HepG2 (cell line): Measurements from ENCODE around the gene PROX1. TPM values are rescaled to one million over a fixed set of nuclear protein-coding genes. Genes with fewer than 3 reads are reported as not detected.

Experiments
- AKNA ChIP-seq: sonication (generic); formaldehyde crosslinking; IDR thresholded peaks from 2 replicates; pipeline ENCODE4 v1.4.0; 2020; ENCODE audit warnings: missing genetic modification reagents, borderline replicate concordance
- ASH2L ChIP-seq: fragments of 300-600, 200-600 bp; sonication (generic); IDR thresholded peaks from 2 replicates; pipeline ENCODE4 v1.7.0; 2017; ENCODE audit warnings: low read depth, mild to moderate bottlenecking, moderate library complexity, mixed read lengths, low read length; ENCODE audit not compliant: insufficient read length
- ATF3 ChIP-seq: sonication (generic); formaldehyde crosslinking; IDR thresholded peaks from 2 replicates; pipeline ENCODE4 v1.4.0; 2020; ENCODE audit warnings: missing genetic modification reagents
- BCL6 ChIP-seq: IDR thresholded peaks from 2 replicates; pipeline ENCODE4 v1.6.1; 2016; ENCODE audit warnings: missing genetic modification reagents, missing compliant biosample characterization
- CSRNP1 ChIP-seq: sonication (generic); formaldehyde crosslinking; IDR thresholded peaks from 2 replicates; pipeline ENCODE4 v1.8.1; 2023; ENCODE audit warnings: mild to moderate bottlenecking, missing genetic modification reagents
- E2F2 ChIP-seq: sonication (generic); formaldehyde crosslinking; IDR thresholded peaks from 2 replicates; pipeline ENCODE4 v1.4.0; 2020; ENCODE audit warnings: missing genetic modification reagents, borderline replicate concordance
- ELF3 ChIP-seq: IDR thresholded peaks from 2 replicates; pipeline ENCODE4 v1.6.1; 2016; ENCODE audit warnings: missing genetic modification reagents, missing compliant biosample characterization
- FLYWCH1 ChIP-seq: sonication (generic); formaldehyde crosslinking; IDR thresholded peaks from 2 replicates; pipeline ENCODE4 v1.8.1; 2023; ENCODE audit warnings: mild to moderate bottlenecking, missing genetic modification reagents
- FOXP4 ChIP-seq: sonication (generic); formaldehyde crosslinking; IDR thresholded peaks from 2 replicates; pipeline ENCODE4 v1.4.0; 2020; ENCODE audit warnings: missing genetic modification reagents
- HNRNPL ChIP-seq: fragments of 200-400 bp; formaldehyde crosslinking; IDR thresholded peaks from 2 replicates; pipeline ENCODE4 v1.6.1; 2017; ENCODE audit warnings: mild to moderate bottlenecking, low read depth, low read length
- HOXA5 ChIP-seq: sonication (generic); formaldehyde crosslinking; IDR thresholded peaks from 2 replicates; pipeline ENCODE4 v1.4.0; 2020; ENCODE audit warnings: missing genetic modification reagents
- MBNL3 ChIP-seq: fragments of 250-450 bp; sonication (Bioruptor Pico); conservative IDR thresholded peaks from 2 replicates; pipeline ENCODE4 v1.8.0; 2022; ENCODE audit warnings: mild to moderate bottlenecking, inconsistent platforms
- NBN ChIP-seq: fragments of 450-650 bp; conservative IDR thresholded peaks from 2 replicates; pipeline ENCODE4 v1.6.1; 2017
- PCBP2 ChIP-seq: fragments of 200-400 bp; formaldehyde crosslinking; optimal IDR thresholded peaks from 2 replicates; pipeline ENCODE3; 2018; ENCODE audit warnings: low read length, low read depth; ENCODE audit not compliant: poor library complexity, severe bottlenecking
- POLR2AphosphoS5 ChIP-seq: IDR thresholded peaks from 2 replicates; pipeline ENCODE4 v1.6.1; 2012; ENCODE audit warnings: low read depth, low read length
- RAD21 ChIP-seq: fragments of 450-650 bp; formaldehyde crosslinking; IDR thresholded peaks from 2 replicates; pipeline ENCODE4 v1.5.0; 2020; ENCODE audit warnings: mild to moderate bottlenecking
- RARA ChIP-seq: IDR thresholded peaks from 2 replicates; pipeline ENCODE4 v1.6.1; 2016; ENCODE audit warnings: missing genetic modification reagents, missing compliant biosample characterization
- SMARCE1 ChIP-seq: fragments of 450-650 bp; IDR thresholded peaks from 2 replicates; pipeline ENCODE4 v1.6.1; 2017; ENCODE audit warnings: borderline replicate concordance
- ZFP82 ChIP-seq: sonication (generic); formaldehyde crosslinking; IDR thresholded peaks from 2 replicates; pipeline ENCODE4 v1.5.1; 2020; ENCODE audit warnings: mild to moderate bottlenecking, missing genetic modification reagents, borderline replicate concordance
- ZNF331 ChIP-seq: sonication (generic); formaldehyde crosslinking; IDR thresholded peaks from 2 replicates; pipeline ENCODE4 v1.4.0; 2020; ENCODE audit warnings: missing genetic modification reagents
- ZNF761 ChIP-seq: sonication (generic); formaldehyde crosslinking; conservative IDR thresholded peaks from 2 replicates; pipeline ENCODE4 v1.4.0; 2020; ENCODE audit warnings: mild to moderate bottlenecking, missing genetic modification reagents
- ZSCAN21 ChIP-seq: sonication (generic); formaldehyde crosslinking; IDR thresholded peaks from 2 replicates; pipeline ENCODE4 v1.8.0; 2022; ENCODE audit warnings: mild to moderate bottlenecking, missing genetic modification reagents, moderate library complexity, borderline replicate concordance
- polyA plus RNA-seq, 8 experiments: library from polyadenylated mRNA; depleted of rRNA in 3 of 8; stranded (reverse) in 7 of 8; unstranded in 1 of 8; fragments of >200 nt; fragmentation: Illumina TruSeq in 4 of 8; extraction: Trizol in 4 of 8; gene quantifications; 2 replicates each; pipeline versions ENCODE4 v1.2.1 to v1.2.3, GENCODE V29; 2011 to 2016; ENCODE audit warnings: low read depth in 4 of 8, missing spikeins in 1 of 8, mixed read lengths in 1 of 8; ENCODE audit not compliant: insufficient read depth in 1 of 8
- total RNA-seq, 5 experiments: library from RNA; depleted of rRNA; stranded (reverse); fragments of >200 nt; fragmentation: Illumina TruSeq; extraction: Trizol; gene quantifications; 2 replicates each; pipeline ENCODE4 v1.2.3, GENCODE V29; 2016; ENCODE audit warnings: low read depth in 1 of 5

The PROX1 gene
- total and polyA plus RNA-seq, 2 of the 13 experiments (the other 11 are each of a cell fraction or from before 2014, with no cell fraction given) = 12.3 to 30.2 TPM

DNA sequence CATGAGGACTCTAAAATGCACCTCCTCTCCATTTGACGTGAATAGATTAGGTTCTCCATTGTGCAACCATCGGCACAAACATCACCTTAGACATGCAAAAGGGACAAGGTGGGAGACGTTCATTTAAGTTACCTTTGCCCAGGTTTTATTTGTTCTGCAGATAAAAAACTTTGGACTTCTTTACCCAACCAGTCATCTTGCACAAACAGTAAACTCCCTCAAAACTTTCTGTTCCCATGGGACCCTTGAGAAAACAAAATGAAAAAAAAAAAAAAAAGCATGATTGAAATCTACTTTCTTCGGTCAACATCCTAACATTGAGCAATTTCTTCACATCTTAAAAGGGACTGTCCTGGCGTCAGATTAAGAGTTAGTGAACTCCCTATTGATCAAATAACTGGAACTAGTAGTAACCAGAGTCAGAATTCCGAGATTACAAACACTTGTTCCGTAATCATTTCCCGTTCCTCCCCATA, 31.4 kb upstream of the PROX1 start (continued):
- TF ChIP-seq CSRNP1 (CRISPR knock-in tag) (peak; percentile 29; the same call in 1 of the 2 replicates), POLR2AphosphoS5 (no peak), ZNF761 (CRISPR knock-in tag) (no peak), FLYWCH1 (CRISPR knock-in tag) (no peak), FOXP4 (CRISPR knock-in tag) (peak; percentile 95), AKNA (no peak), ATF3 (CRISPR knock-in tag) (no peak), MBNL3 (no peak), HOXA5 (CRISPR knock-in tag) (0 out of 2 replicates have a peak, but pooled peaks have one; percentile 47), PCBP2 (no peak), ASH2L (peak; percentile 49), E2F2 (CRISPR knock-in tag) (no peak), NBN (no peak), RARA (CRISPR knock-in tag) (peak; percentile 54), RAD21 (no peak), SMARCE1 (no peak), ELF3 (CRISPR knock-in tag) (no peak), ZFP82 (CRISPR knock-in tag) (peak; percentile 73; the same call in 1 of the 2 replicates), ZNF331 (no peak; the same call in 1 of the 2 replicates), HNRNPL (no peak), BCL6 (CRISPR knock-in tag) (peak; percentile 88), ZSCAN21 (CRISPR knock-in tag) (no peak)
